Measurements from ENCODE around the gene STX2.
A peak's percentile ranks its signal among the peaks of the same experiment; 100 is the strongest.

Gene STX2

DNA sequence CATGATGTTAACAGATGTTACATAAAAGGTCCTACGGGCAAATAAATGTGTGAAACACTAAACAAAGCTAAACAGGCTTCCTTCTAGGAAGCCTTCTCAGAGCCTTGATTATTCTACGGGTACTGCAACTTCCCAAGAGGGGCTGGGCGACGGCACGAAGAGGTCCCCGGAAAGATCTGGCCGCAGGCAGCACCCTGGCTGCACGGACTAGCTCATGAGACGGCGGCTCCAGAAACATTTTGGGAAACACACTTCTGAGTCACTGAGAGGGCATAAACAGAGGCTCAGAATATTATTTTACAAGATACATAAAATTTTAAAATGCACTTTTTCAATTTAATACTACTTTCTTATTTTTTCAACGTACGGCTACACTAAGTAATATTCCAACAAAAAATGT is 19.4 kb downstream of the STX2 start:
- Histone ChIP-seq H3K36me3 (ENCODE audit: control insufficient read depth in 4 of 4, insufficient read depth in 4 of 4, low read length in 3 of 4) (peaks cover 0 to 9% (median 5%) of the 10 kb centered on the region in 4 experiments), H3K4me1 (ENCODE audit: control extremely low read depth in 1 of 4, control insufficient read depth in 4 of 4, insufficient read depth in 4 of 4, low read length in 3 of 4) (peaks cover 2 to 10% (median 5%) of the 10 kb centered on the region in 4 experiments), H3K4me3 (ENCODE audit: control insufficient read depth in 1 of 7, extremely low read depth in 1 of 7, insufficient read depth in 4 of 7, low read depth in 2 of 7, low read length in 6 of 7) (no peak overlapping the region), H3K27ac (ENCODE audit: insufficient read depth in 1 of 2, low read depth in 1 of 2, low read length in 2 of 2, poor library complexity in 1 of 2, severe bottlenecking in 2 of 2) (no peak overlapping the region), H3K27me3 (replicated peaks in 2 of 5; ENCODE audit: control insufficient read depth in 4 of 5, insufficient read depth in 5 of 5, low read length in 4 of 5) (no peaks in the 10 kb centered on the region), H3K9me3 (ENCODE audit: control extremely low read depth in 1 of 5, control insufficient read depth in 4 of 5, insufficient read depth in 2 of 5, low read depth in 1 of 5, low read length in 4 of 5) (no peaks in the 10 kb centered on the region)
- CTCF ChIA-PET: interaction anchor here (0.6 to 2.2 kb wide), 11 partner anchors 8 to 970 kb away, joined by 3 to 7 read pairs (median 4); no protein-coding TSS in a partner anchor
- POLR2A ChIA-PET: no interaction called here
- 97% methylated on average over 8 of the region's 12 CpGs for WGBS (ENCODE audit: insufficient coverage)
- no peak for DNase-seq

DNA sequence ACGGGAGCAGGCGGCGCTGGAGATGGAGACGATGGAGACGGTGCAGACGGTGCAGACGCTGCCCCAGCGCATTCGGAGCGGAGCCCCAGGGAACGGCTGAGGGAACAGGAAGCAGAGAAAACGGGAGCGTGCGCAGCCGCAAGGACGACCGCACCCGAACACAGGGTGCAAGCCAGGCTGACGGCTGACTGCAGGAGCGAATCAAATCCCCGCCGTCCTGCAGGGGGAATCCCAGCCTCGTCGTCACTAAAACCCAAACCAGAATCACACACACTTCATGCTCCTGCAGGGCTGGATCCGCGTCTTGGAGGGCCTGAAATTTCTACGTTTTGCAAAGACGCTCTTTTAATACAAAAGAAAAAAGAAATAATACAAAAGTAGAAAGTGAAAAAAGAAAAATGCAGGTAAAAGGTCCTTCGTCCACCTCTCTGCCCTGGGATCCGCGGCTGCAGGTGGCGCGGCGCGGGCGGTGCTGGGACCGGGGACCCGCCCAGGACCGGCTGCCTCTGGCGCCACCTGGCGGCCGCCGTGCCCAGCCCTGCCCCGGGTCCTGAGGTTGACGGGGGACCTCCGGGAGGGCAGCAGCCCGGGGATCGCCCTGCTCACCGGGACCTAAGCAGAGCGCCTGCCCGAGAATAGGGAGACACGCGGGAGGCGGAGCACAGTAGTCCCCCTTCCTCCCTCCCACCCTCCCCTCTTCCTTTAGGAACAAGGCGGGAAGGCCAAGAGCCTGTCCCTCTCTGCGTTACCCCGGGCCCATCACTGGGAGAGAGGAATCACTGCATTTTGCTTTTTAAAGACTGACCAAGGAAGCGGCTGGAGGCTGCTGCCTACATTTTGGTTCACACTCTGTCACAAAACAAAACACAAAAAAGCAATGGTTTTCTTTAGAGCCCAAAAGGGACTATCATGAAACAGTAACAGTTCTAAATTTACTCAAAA is 20.1 kb downstream of the STX2 start:
- peak; percentile 40 to 84 (median 80) for DNase-seq
- peaks cover 0 to 9% (median 5%) of the 10 kb centered on the region in 4 experiments for H3K36me3 ChIP-seq (ENCODE audit: control insufficient read depth in 4 of 4, insufficient read depth in 4 of 4, low read length in 3 of 4)
- H3K27ac ChIP-seq (ENCODE audit: insufficient read depth in 1 of 2, low read depth in 1 of 2, low read length in 2 of 2, poor library complexity in 1 of 2, severe bottlenecking in 2 of 2): no peak overlapping the region
- no peaks in the 10 kb centered on the region for H3K27me3 ChIP-seq (replicated peaks in 2 of 5; ENCODE audit: control insufficient read depth in 4 of 5, insufficient read depth in 5 of 5, low read length in 4 of 5)
- H3K4me3 ChIP-seq (ENCODE audit: control insufficient read depth in 1 of 7, extremely low read depth in 1 of 7, insufficient read depth in 4 of 7, low read depth in 2 of 7, low read length in 6 of 7): peak overlapping the region in 6 of 7 experiments; percentile 37 to 80 (median 54)
- H3K4me1 ChIP-seq (ENCODE audit: control extremely low read depth in 1 of 4, control insufficient read depth in 4 of 4, insufficient read depth in 4 of 4, low read length in 3 of 4): peaks cover 2 to 10% (median 5%) of the 10 kb centered on the region in 4 experiments
- H3K9me3 ChIP-seq (ENCODE audit: control extremely low read depth in 1 of 5, control insufficient read depth in 4 of 5, insufficient read depth in 2 of 5, low read depth in 1 of 5, low read length in 4 of 5): peaks cover 0 to 3% (median 0%) of the 10 kb centered on the region in 5 experiments
- ChIA-PET CTCF (interaction anchor here (1.0 to 2.2 kb wide), 8 partner anchors 10 to 418 kb away, joined by 3 to 7 read pairs (median 6); no protein-coding TSS in a partner anchor), POLR2A (no interaction called here)
- WGBS (ENCODE audit: insufficient coverage): 6% methylated on average over 32 of the region's 58 CpGs

DNA sequence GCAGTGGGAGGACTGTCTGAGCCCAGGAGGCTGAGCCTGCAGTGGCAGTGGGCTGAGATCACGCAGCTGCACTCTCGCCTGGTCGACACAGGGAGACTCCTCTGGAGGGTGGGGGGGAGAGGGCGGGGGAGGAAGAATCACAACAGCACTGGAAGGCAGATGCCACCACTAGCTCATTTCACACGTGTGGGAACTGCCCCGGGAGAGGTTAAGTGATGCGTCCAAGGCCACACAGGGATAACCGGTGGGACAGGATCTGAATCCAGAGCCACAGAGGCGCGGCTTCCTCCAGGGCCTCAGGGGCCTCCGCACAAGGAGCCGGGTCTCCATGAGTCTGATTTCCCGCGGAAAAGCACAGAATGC is 20.8 kb downstream of the STX2 start:
- no peak overlapping the region for H3K27ac ChIP-seq (ENCODE audit: insufficient read depth in 1 of 2, low read depth in 1 of 2, low read length in 2 of 2, poor library complexity in 1 of 2, severe bottlenecking in 2 of 2)
- peaks cover 0 to 7% (median 5%) of the 10 kb centered on the region in 4 experiments for H3K36me3 ChIP-seq (ENCODE audit: control insufficient read depth in 4 of 4, insufficient read depth in 4 of 4, low read length in 3 of 4)
- WGBS (ENCODE audit: insufficient coverage): 42% methylated on average over 13 of the region's 14 CpGs
- peaks cover 0 to 3% (median 0%) of the 10 kb centered on the region in 5 experiments for H3K9me3 ChIP-seq (ENCODE audit: control extremely low read depth in 1 of 5, control insufficient read depth in 4 of 5, insufficient read depth in 2 of 5, low read depth in 1 of 5, low read length in 4 of 5)
- DNase-seq: peak in 2 of 3 donors; percentile 36 to 38
- ChIA-PET POLR2A (no interaction called here), CTCF (interaction anchor here (0.6 to 1.7 kb wide), 5 partner anchors 9 to 417 kb away, joined by 3 to 4 read pairs (median 3); no protein-coding TSS in a partner anchor)
- peak overlapping the region in 5 of 7 experiments; percentile 37 to 80 (median 56) for H3K4me3 ChIP-seq (ENCODE audit: control insufficient read depth in 1 of 7, extremely low read depth in 1 of 7, insufficient read depth in 4 of 7, low read depth in 2 of 7, low read length in 6 of 7)
- H3K27me3 ChIP-seq (replicated peaks in 2 of 5; ENCODE audit: control insufficient read depth in 4 of 5, insufficient read depth in 5 of 5, low read length in 4 of 5): no peaks in the 10 kb centered on the region
- peaks cover 2 to 10% (median 5%) of the 10 kb centered on the region in 4 experiments for H3K4me1 ChIP-seq (ENCODE audit: control extremely low read depth in 1 of 4, control insufficient read depth in 4 of 4, insufficient read depth in 4 of 4, low read length in 3 of 4)

DNA sequence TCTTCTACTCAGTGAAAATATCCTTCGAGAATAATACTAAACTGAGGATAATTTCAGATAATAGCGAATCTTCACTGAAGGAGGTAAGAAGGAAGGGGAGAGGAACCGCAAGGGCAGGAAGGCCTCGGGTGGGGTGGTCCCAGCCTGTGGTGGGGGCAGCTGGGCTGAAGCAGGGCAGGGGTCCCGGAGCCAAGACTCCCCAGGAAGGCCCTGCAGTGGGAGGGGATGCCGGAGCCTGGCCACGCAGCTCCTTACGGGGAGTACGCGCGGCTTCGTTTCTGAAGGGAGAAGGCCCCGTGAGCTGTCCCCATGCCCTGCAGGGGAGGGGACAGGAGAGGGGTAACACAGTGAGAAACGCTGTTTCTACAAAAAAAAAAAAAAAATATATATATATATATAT is 21.2 kb downstream of the STX2 start:
- H3K36me3 ChIP-seq (ENCODE audit: control insufficient read depth in 4 of 4, insufficient read depth in 4 of 4, low read length in 3 of 4): peaks cover 0 to 7% (median 4%) of the 10 kb centered on the region in 4 experiments
- POLR2A ChIA-PET: no interaction called here
- peaks cover 0 to 3% (median 0%) of the 10 kb centered on the region in 5 experiments for H3K9me3 ChIP-seq (ENCODE audit: control extremely low read depth in 1 of 5, control insufficient read depth in 4 of 5, insufficient read depth in 2 of 5, low read depth in 1 of 5, low read length in 4 of 5)
- H3K4me1 ChIP-seq (ENCODE audit: control extremely low read depth in 1 of 4, control insufficient read depth in 4 of 4, insufficient read depth in 4 of 4, low read length in 3 of 4): peaks cover 2 to 10% (median 5%) of the 10 kb centered on the region in 4 experiments
- CTCF ChIA-PET: interaction anchor here (0.6 to 1.7 kb wide), 5 partner anchors 8 to 417 kb away, joined by 3 to 4 read pairs (median 3); no protein-coding TSS in a partner anchor
- H3K4me3 ChIP-seq (ENCODE audit: control insufficient read depth in 1 of 7, extremely low read depth in 1 of 7, insufficient read depth in 4 of 7, low read depth in 2 of 7, low read length in 6 of 7): no peak overlapping the region
- WGBS (ENCODE audit: insufficient coverage): 91% methylated on average over 9 of the region's 14 CpGs
- H3K27ac ChIP-seq (ENCODE audit: insufficient read depth in 1 of 2, low read depth in 1 of 2, low read length in 2 of 2, poor library complexity in 1 of 2, severe bottlenecking in 2 of 2): no peak overlapping the region
- no peaks in the 10 kb centered on the region for H3K27me3 ChIP-seq (replicated peaks in 2 of 5; ENCODE audit: control insufficient read depth in 4 of 5, insufficient read depth in 5 of 5, low read length in 4 of 5)
- no peak for DNase-seq

DNA sequence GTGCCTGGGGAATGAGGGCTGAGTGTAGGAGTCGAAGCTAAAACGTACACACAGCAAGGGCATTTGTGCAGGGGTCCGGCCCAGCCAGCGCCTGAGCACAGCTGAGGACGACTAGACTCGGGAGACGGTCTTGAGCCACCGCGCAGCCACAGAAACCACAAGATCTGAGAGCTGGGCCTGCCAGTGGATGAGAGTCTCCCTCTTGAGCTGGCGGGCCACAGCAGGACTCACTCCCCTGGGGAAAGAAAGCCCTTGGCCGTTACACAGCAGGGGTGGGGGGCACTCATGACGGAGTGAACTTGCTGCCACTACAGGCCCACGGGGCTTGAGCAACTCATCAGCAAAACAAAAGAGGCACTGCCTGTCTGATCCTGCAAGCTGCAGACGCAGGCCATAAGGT is 23.0 kb downstream of the STX2 start:
- H3K9me3 ChIP-seq (ENCODE audit: control extremely low read depth in 1 of 5, control insufficient read depth in 4 of 5, insufficient read depth in 2 of 5, low read depth in 1 of 5, low read length in 4 of 5): peaks cover 0 to 3% (median 0%) of the 10 kb centered on the region in 5 experiments
- CTCF ChIA-PET: interaction anchor here (0.8 to 1.3 kb wide), 3 partner anchors 9 to 53 kb away, joined by 3 to 5 read pairs (median 3); no protein-coding TSS in a partner anchor
- no peak for DNase-seq
- H3K36me3 ChIP-seq (ENCODE audit: control insufficient read depth in 4 of 4, insufficient read depth in 4 of 4, low read length in 3 of 4): peaks cover 0 to 7% (median 3%) of the 10 kb centered on the region in 4 experiments
- no peak overlapping the region for H3K4me3 ChIP-seq (ENCODE audit: control insufficient read depth in 1 of 7, extremely low read depth in 1 of 7, insufficient read depth in 4 of 7, low read depth in 2 of 7, low read length in 6 of 7)
- no peaks in the 10 kb centered on the region for H3K27me3 ChIP-seq (replicated peaks in 2 of 5; ENCODE audit: control insufficient read depth in 4 of 5, insufficient read depth in 5 of 5, low read length in 4 of 5)
- POLR2A ChIA-PET: no interaction called here
- no peak overlapping the region for H3K27ac ChIP-seq (ENCODE audit: insufficient read depth in 1 of 2, low read depth in 1 of 2, low read length in 2 of 2, poor library complexity in 1 of 2, severe bottlenecking in 2 of 2)
- 95% methylated on average over 14 of the region's 14 CpGs for WGBS (ENCODE audit: insufficient coverage)
- H3K4me1 ChIP-seq (ENCODE audit: control extremely low read depth in 1 of 4, control insufficient read depth in 4 of 4, insufficient read depth in 4 of 4, low read length in 3 of 4): peaks cover 2 to 10% (median 5%) of the 10 kb centered on the region in 4 experiments

DNA sequence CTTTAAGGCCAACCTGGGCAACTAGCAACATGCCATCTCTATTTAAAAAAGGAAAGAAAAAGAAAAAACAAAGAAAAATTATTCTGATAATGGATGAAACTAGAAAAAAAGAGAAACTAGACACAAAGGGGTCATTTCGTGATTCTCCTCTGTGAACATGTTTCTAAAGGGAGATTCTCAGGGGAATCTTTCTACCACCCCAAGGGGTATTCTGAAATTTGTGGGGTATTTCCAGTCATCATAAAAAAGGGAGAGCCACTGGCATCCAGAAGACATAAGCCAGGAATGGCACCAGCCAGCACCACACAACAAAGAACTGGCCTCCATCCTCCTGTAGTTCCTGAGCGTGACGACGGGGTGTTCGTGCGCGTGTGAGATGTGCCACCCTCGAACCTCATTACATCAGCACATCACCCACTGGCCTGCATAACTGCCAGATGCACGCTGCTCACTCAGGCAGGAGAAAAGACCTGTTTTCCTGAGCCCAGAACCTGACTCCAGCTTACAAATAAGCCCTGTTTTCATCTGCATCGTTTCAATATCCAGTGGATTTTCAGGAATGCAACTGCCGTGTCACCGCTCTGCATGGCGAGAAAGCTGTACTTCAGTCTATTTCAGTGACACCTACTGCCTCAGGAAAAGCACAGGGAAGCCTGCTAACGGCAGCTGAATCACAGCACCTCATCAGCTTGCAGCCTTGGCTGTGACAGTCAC is 23.9 kb downstream of the STX2 start:
- Histone ChIP-seq H3K27me3 (replicated peaks in 2 of 5; ENCODE audit: control insufficient read depth in 4 of 5, insufficient read depth in 5 of 5, low read length in 4 of 5) (no peaks in the 10 kb centered on the region), H3K9me3 (ENCODE audit: control extremely low read depth in 1 of 5, control insufficient read depth in 4 of 5, insufficient read depth in 2 of 5, low read depth in 1 of 5, low read length in 4 of 5) (peaks cover 0 to 3% (median 0%) of the 10 kb centered on the region in 5 experiments), H3K4me3 (ENCODE audit: control insufficient read depth in 1 of 7, extremely low read depth in 1 of 7, insufficient read depth in 4 of 7, low read depth in 2 of 7, low read length in 6 of 7) (no peak overlapping the region), H3K4me1 (ENCODE audit: control extremely low read depth in 1 of 4, control insufficient read depth in 4 of 4, insufficient read depth in 4 of 4, low read length in 3 of 4) (peaks cover 2 to 10% (median 5%) of the 10 kb centered on the region in 4 experiments), H3K27ac (ENCODE audit: insufficient read depth in 1 of 2, low read depth in 1 of 2, low read length in 2 of 2, poor library complexity in 1 of 2, severe bottlenecking in 2 of 2) (no peak overlapping the region), H3K36me3 (ENCODE audit: control insufficient read depth in 4 of 4, insufficient read depth in 4 of 4, low read length in 3 of 4) (peaks cover 2 to 10% (median 4%) of the 10 kb centered on the region in 4 experiments)
- ChIA-PET CTCF (interaction anchor here (1.4 kb wide), 1 partner anchor 11 kb away, joined by 3 read pairs; no protein-coding TSS in a partner anchor), POLR2A (no interaction called here)
- WGBS (ENCODE audit: insufficient coverage): 98% methylated on average over 14 of the region's 14 CpGs
- DNase-seq: no peak

Measured in common myeloid progenitor, CD34-positive (primary cell).